ENCODE results near the gene FAT1.

FAT1 gene

GRCh38 chr4:186543206-186543605 is 180.4 kb downstream of the FAT1 start:
- no peak for ATAC-seq
- Mint-ChIP-seq H3K36me3 (no peaks in the 10 kb centered on the region), H3K27ac (no peak overlapping the region), H3K9me3 (peaks cover 12% of the 10 kb centered on the region), H3K27me3 (no peaks in the 10 kb centered on the region), H3K4me1 (no peaks in the 10 kb centered on the region), H3K4me3 (no peak overlapping the region)

GRCh38 chr4:186541801-186542200 is 181.9 kb downstream of the FAT1 start:
- no peak for ATAC-seq
- Mint-ChIP-seq H3K4me1 (no peaks in the 10 kb centered on the region), H3K4me3 (no peak overlapping the region), H3K27ac (no peak overlapping the region), H3K9me3 (peaks cover 7% of the 10 kb centered on the region), H3K27me3 (no peaks in the 10 kb centered on the region), H3K36me3 (no peaks in the 10 kb centered on the region)

DNA sequence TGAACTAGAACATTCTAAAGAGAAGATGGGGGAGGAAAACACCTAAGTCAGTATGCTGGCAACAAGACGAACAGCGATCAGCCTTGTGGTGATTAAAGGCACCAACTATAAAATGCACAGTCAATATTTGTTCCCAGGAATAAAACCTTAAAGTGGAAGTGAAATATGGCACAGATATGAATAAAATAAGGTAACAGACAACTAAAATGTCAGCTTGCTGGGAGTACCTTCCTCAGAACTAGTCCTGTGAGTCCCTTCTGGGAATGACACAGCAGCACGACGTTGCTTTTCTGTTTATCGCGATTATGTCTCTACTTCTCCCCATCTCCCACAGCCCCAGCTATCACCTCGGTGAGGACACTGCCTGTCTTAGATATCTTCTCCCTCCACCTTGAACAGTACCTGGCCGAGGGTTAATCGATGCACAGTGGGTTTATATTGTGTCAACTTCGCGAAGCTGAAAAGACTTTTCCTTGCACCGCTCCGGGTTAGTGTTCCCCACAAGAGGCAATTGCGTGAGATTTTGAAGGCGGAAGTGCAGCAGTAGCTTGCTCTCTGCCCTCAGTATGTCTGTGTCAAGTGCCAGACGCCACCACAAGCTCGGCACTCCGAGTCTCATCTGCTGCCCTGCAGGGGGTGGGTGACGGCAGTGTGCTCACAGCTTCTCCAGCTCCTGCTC is 185.7 kb downstream of the FAT1 start:
- H3K4me1 Mint-ChIP-seq, result no peaks in the 10 kb centered on the region

More for the DNA sequence above, 185.7 kb downstream of the FAT1 start:
- no peaks in the 10 kb centered on the region for H3K27me3 Mint-ChIP-seq
- no peak overlapping the region for H3K27ac Mint-ChIP-seq
- ATAC-seq, result no peak
- no peaks in the 10 kb centered on the region for H3K36me3 Mint-ChIP-seq
- H3K4me3 Mint-ChIP-seq, result no peak overlapping the region
- peaks cover 6% of the 10 kb centered on the region for H3K9me3 Mint-ChIP-seq

Measured in stimulated activated memory B cell treated with anti-CD40 and anti-IgM and Interleukin-4, amounts not matched to agents 10 μg/mL and 1 μg/mL and 100 μg/mL, for 72 hours (primary cell).